GM12878 (cell line): ENCODE measurements around the gene CLIP2. TPM values are rescaled to one million over a fixed set of nuclear protein-coding genes. Genes with fewer than 3 reads are reported as not detected.

Experiments used
- ATAC-seq: fragments of 200-7000 bp; cut with Tn5 transposase; 3 replicates; pipeline ENCODE4 v1.9.1; 2020; ENCODE audit warnings: mild to moderate bottlenecking, moderate library complexity
- BruUV-seq: library from RNA; stranded (reverse); fragments of 400-500 nt; replicated peaks from 2 replicates; lab custom pipeline; 2021; lab: Mats Ljungman, UMichigan
- CTCF ChIA-PET: fragments of 300-600 bp; sonication (Branson Sonifier 250); formaldehyde crosslinking; extraction: SDS; loops from one replicate; lab custom pipeline; 2021; ENCODE audit warnings: inconsistent platforms; lab: Yijun Ruan, JAX
- POLR2A ChIA-PET: fragments of 350-600 bp; formaldehyde crosslinking; extraction: SDS; loops from one replicate; lab custom pipeline; 2021; ENCODE audit warnings: inconsistent platforms; lab: Charles Lee
- RAD21 ChIA-PET: fragments of 300-600 bp; sonication (Branson Sonifier 250); formaldehyde crosslinking; loops from one replicate; lab custom pipeline; 2023; ENCODE audit warnings: antibody characterized with exemption; ENCODE audit not compliant: unreplicated experiment; lab: Charles Lee
- SMC1A ChIA-PET: fragments of 300-600 bp; sonication (Branson Sonifier 250); formaldehyde crosslinking; loops from one replicate; lab custom pipeline; 2023; ENCODE audit not compliant: unreplicated experiment, uncharacterized antibody; lab: Charles Lee
- DNase-seq: peaks from one replicate; pipeline ENCODE4 v3.0.0-alpha.2; 2011; ENCODE audit warnings: low read depth, low spot score
- FAIRE-seq: peaks from 3 replicates; lab custom pipeline; 2011; peaks lifted over from hg19 to GRCh38; lab: Jason Lieb, UNC
- H2AFZ ChIP-seq: 2 replicates; pipeline ENCODE4 v1.6.0; 2011; ENCODE audit warnings: low read depth, low read length, control low read depth; ENCODE audit not compliant: control insufficient read depth
- H3K27ac ChIP-seq: 2 replicates; pipeline ENCODE4 v1.5.1; 2011; ENCODE audit warnings: control low read depth; ENCODE audit not compliant: control insufficient read depth, insufficient read depth
- H3K27me3 ChIP-seq, 2 experiments: replicated peaks in 1 of 2; 2 replicates each; pipeline versions ENCODE4 v1.6.0 to v1.6.1; 2011; ENCODE audit warnings: low read length in 1 of 2; ENCODE audit not compliant: control insufficient read depth in 2 of 2, insufficient read depth in 2 of 2
- H3K36me3 ChIP-seq, 2 experiments: 2 replicates each; pipeline ENCODE4 v1.5.1; 2011; ENCODE audit warnings: low read length in 1 of 2; ENCODE audit not compliant: control insufficient read depth in 2 of 2, insufficient read depth in 2 of 2
- H3K4me1 ChIP-seq: 2 replicates; pipeline ENCODE4 v1.6.1; 2011; ENCODE audit warnings: mild to moderate bottlenecking, low read length, moderate library complexity, mixed read lengths; ENCODE audit not compliant: control insufficient read depth, insufficient read depth
- H3K4me2 ChIP-seq: 2 replicates; pipeline ENCODE4 v1.6.0; 2011; ENCODE audit warnings: control low read depth; ENCODE audit not compliant: control insufficient read depth, insufficient read depth
- H3K4me3 ChIP-seq: fragments of 200-600 bp; sonication (generic); 2 replicates; pipeline ENCODE4 v1.5.1; 2016
- H3K79me2 ChIP-seq: 2 replicates; pipeline ENCODE4 v1.6.0; 2011; ENCODE audit warnings: low read length; ENCODE audit not compliant: control insufficient read depth, insufficient read depth
- H3K9ac ChIP-seq: 2 replicates; pipeline ENCODE4 v1.8.0; 2011; ENCODE audit warnings: low read length, control low read depth, mixed read lengths; ENCODE audit not compliant: control insufficient read depth, insufficient read depth
- H3K9me3 ChIP-seq: replicated peaks from 3 replicates; pipeline ENCODE4 v1.5.1; 2011; ENCODE audit warnings: mild to moderate bottlenecking, low read length; ENCODE audit not compliant: control insufficient read depth, insufficient read depth
- H4K20me1 ChIP-seq: 2 replicates; pipeline ENCODE4 v1.6.0; 2011; ENCODE audit not compliant: control insufficient read depth, insufficient read depth
- BCL3 ChIP-seq: IDR thresholded peaks from 2 replicates; pipeline ENCODE4 v1.6.1; 2011; ENCODE audit warnings: borderline replicate concordance, low read depth, mild to moderate bottlenecking, moderate library complexity, low read length; ENCODE audit not compliant: insufficient read depth, poor library complexity, severe bottlenecking
- GATAD2B ChIP-seq: fragments of 450-650 bp; conservative IDR thresholded peaks from 2 replicates; pipeline ENCODE4 v1.6.1; 2017; ENCODE audit warnings: low read depth, mild to moderate bottlenecking, moderate library complexity
- HDGF ChIP-seq: fragments of 450-650 bp; IDR thresholded peaks from 2 replicates; pipeline ENCODE4 v1.6.1; 2016; ENCODE audit warnings: antibody characterized with exemption
- NFIC ChIP-seq: IDR thresholded peaks from 2 replicates; pipeline ENCODE4 v1.6.1; 2012; ENCODE audit warnings: low read depth, mild to moderate bottlenecking, inconsistent platforms, low read length, moderate library complexity
- POU2F2 ChIP-seq: IDR thresholded peaks from 3 replicates; pipeline ENCODE4 v1.6.1; 2011; ENCODE audit warnings: low read depth, mild to moderate bottlenecking, low read length, borderline replicate concordance
- SREBF2 ChIP-seq: IDR thresholded peaks from 2 replicates; pipeline ENCODE4 v1.6.1; 2012; ENCODE audit warnings: mild to moderate bottlenecking, low read length
- YY1 ChIP-seq: IDR thresholded peaks from 2 replicates; pipeline ENCODE4 v1.6.1; 2011; ENCODE audit warnings: low read depth, mild to moderate bottlenecking, low read length
- WGBS: methylation state at CpG from one replicate; pipeline ENCODE4 v1.1.6; 2016; ENCODE audit warnings: low lambda C conversion rate; ENCODE audit not compliant: insufficient replicate concordance, insufficient coverage; ENCODE audit errors: missing lambda C conversion rate; 5-methylcytosine and 5-hydroxymethylcytosine counted together
- in situ Hi-C: fragments of 300-500 bp; cut with MboI; formaldehyde crosslinking; loops from 9 replicates; pipeline ENCODE4 v1.14.3; 2018; ENCODE audit warnings: mixed read lengths
- intact Hi-C: fragments of 100-400 bp; cut with micrococcal nuclease; formaldehyde crosslinking; loops from one replicate; pipeline ENCODE4 v1.14.2; 2022; ENCODE audit not compliant: unreplicated experiment
- polyA plus RNA-seq, 11 experiments: library from polyadenylated mRNA; depleted of rRNA in 4 of 11; unstranded in 6 of 11; stranded (reverse) in 5 of 11; fragments of >200 nt; fragmentation: Nextera tagmentation in 4 of 11; fragmentation: Illumina TruSeq in 1 of 11; extraction: Ambion mirVana in 4 of 11; extraction: Trizol in 1 of 11; gene quantifications; 1 replicate in 1 of 11; 2 replicates in 10 of 11; pipeline versions ENCODE4 v1.2.1 to v1.2.3, GENCODE V29; 2011 to 2016; ENCODE audit warnings: inconsistent platforms in 2 of 11, missing spikeins in 2 of 11, low read depth in 1 of 11
- total RNA-seq, 4 experiments: library from RNA; depleted of rRNA in 3 of 4; stranded (reverse); fragments of >200 nt in 3 of 4; fragmentation: Illumina TruSeq in 1 of 4; extraction: Trizol in 1 of 4; gene quantifications; 2 replicates each; pipeline versions ENCODE4 v1.2.1 to v1.2.3, GENCODE V29; 2013 to 2021
- TF ChIP-seq, protein P1 (sequence below): fragments of 450-650 bp; IDR thresholded peaks from 2 replicates; pipeline ENCODE4 v1.6.1; 2018; ENCODE audit warnings: mild to moderate bottlenecking, low read depth, moderate library complexity; ENCODE audit not compliant: partially characterized antibody

CLIP2 gene
- total and polyA plus RNA-seq, 10 of the 15 experiments (the other 5 are each of a cell fraction or from before 2014, with no cell fraction given) = 0.26 to 56.3 (median 21.0) TPM

GRCh38 chr7:74280985-74281384, 8.2 kb upstream of the CLIP2 start (continued):
- TF ChIP-seq BCL3 = no peak

- no peaks in the 10 kb centered on the region for H4K20me1 ChIP-seq
- CTCF ChIA-PET = interaction anchor here (2.7 to 6.5 kb wide), 2 partner anchors 7 to 76 kb away, joined by 11 to 103 read pairs; no protein-coding TSS in a partner anchor
- no peaks in the 10 kb centered on the region for H3K9me3 ChIP-seq
- no TSS peak for BruUV-seq
- peaks cover 15% of the 10 kb centered on the region for H3K79me2 ChIP-seq
- RAD21 ChIA-PET = interaction anchor here (2.4 to 12.0 kb wide), 2 partner anchors 7 to 15 kb away, joined by 17 to 169 read pairs; no protein-coding TSS in a partner anchor
- 93% methylated on average over 14 of the region's 14 CpGs for WGBS
- no peak overlapping the region for H2AFZ ChIP-seq
- POLR2A ChIA-PET = interaction anchor here (0.7 to 8.7 kb wide), 7 partner anchors 8 to 89 kb away, joined by 3 to 171 read pairs (median 14); partner anchors contain the start of gene LAT2
- SMC1A ChIA-PET = interaction anchor here (1.5 to 12.0 kb wide), 5 partner anchors 10 to 118 kb away, joined by 5 to 285 read pairs (median 8); no protein-coding TSS in a partner anchor
- FAIRE-seq (no peak), DNase-seq (no peak), ATAC-seq (no peak)
- H3K4me3 ChIP-seq = no peak overlapping the region
- intact Hi-C loops = loop anchor here (10.0 kb wide), 2 partner anchors 112 to 382 kb away; no protein-coding TSS in a partner anchor
- H3K4me2 ChIP-seq = no peak overlapping the region
- in situ Hi-C loops = no loop called here
- H3K36me3 ChIP-seq = no peaks in the 10 kb centered on the region
- H3K4me1 ChIP-seq = peaks cover 34% of the 10 kb centered on the region
- H3K9ac ChIP-seq = no peak overlapping the region
- no peak overlapping the region for H3K27ac ChIP-seq
- no peaks in the 10 kb centered on the region for H3K27me3 ChIP-seq
- no peak for TF ChIP-seq GATAD2B
- TF ChIP-seq HDGF = no peak
- TF ChIP-seq POU2F2 = no peak
- TF ChIP-seq SREBF2 = no peak
- no peak for TF ChIP-seq NFIC
- TF ChIP-seq YY1 = no peak
- TF ChIP-seq, protein P1, sequence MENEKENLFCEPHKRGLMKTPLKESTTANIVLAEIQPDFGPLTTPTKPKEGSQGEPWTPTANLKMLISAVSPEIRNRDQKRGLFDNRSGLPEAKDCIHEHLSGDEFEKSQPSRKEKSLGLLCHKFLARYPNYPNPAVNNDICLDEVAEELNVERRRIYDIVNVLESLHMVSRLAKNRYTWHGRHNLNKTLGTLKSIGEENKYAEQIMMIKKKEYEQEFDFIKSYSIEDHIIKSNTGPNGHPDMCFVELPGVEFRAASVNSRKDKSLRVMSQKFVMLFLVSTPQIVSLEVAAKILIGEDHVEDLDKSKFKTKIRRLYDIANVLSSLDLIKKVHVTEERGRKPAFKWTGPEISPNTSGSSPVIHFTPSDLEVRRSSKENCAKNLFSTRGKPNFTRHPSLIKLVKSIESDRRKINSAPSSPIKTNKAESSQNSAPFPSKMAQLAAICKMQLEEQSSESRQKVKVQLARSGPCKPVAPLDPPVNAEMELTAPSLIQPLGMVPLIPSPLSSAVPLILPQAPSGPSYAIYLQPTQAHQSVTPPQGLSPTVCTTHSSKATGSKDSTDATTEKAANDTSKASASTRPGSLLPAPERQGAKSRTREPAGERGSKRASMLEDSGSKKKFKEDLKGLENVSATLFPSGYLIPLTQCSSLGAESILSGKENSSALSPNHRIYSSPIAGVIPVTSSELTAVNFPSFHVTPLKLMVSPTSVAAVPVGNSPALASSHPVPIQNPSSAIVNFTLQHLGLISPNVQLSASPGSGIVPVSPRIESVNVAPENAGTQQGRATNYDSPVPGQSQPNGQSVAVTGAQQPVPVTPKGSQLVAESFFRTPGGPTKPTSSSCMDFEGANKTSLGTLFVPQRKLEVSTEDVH = no peak
Observed at GRCh38 chr7:74282748-74283459, 6.3 kb upstream of the CLIP2 start.
